Loucy (cell line): ENCODE measurements around the gene GOLGA1.

Source experiments
- H2AFZ ChIP-seq: fragments of 200-600 bp; sonication (generic); 2 replicates; pipeline ENCODE4 v1.6.0; 2016; ENCODE audit warnings: antibody characterized with exemption, mild to moderate bottlenecking, low read length, moderate library complexity
- H3F3A ChIP-seq: fragments of 200-600 bp; 2 replicates; pipeline ENCODE4 v1.6.0; 2016; ENCODE audit warnings: antibody characterized with exemption, low read depth, mild to moderate bottlenecking
- H3K27me3 ChIP-seq: fragments of 200-600 bp; sonication (generic); 2 replicates; pipeline ENCODE4 v1.6.1; 2014; ENCODE audit warnings: low read length, mild to moderate bottlenecking; ENCODE audit not compliant: insufficient read depth, poor library complexity, severe bottlenecking
- H3K36me3 ChIP-seq: fragments of 200-600 bp; sonication (generic); 2 replicates; pipeline ENCODE4 v1.6.1; 2016; ENCODE audit warnings: low read length; ENCODE audit not compliant: insufficient read depth
- H3K4me1 ChIP-seq: fragments of 200-600 bp; sonication (generic); 2 replicates; pipeline ENCODE4 v1.5.1; 2014; ENCODE audit warnings: low read length, mild to moderate bottlenecking; ENCODE audit not compliant: insufficient read depth, poor library complexity, severe bottlenecking
- H3K4me2 ChIP-seq: fragments of 200-600 bp; sonication (generic); 2 replicates; pipeline ENCODE4 v1.6.0; 2014; ENCODE audit warnings: antibody characterized with exemption, low read length, low read depth, mild to moderate bottlenecking; ENCODE audit not compliant: poor library complexity, severe bottlenecking
- H3K4me3 ChIP-seq: fragments of 200-600 bp; sonication (generic); 2 replicates; pipeline ENCODE4 v1.5.1; 2014; ENCODE audit warnings: low read length, mild to moderate bottlenecking, mixed read lengths; ENCODE audit not compliant: poor library complexity, severe bottlenecking
- H3K79me2 ChIP-seq: fragments of 200-600 bp; sonication (generic); 2 replicates; pipeline ENCODE4 v1.6.1; 2014; ENCODE audit warnings: low read length; ENCODE audit not compliant: insufficient read depth
- H3K9ac ChIP-seq: fragments of 200-600 bp; sonication (generic); 2 replicates; pipeline ENCODE4 v1.6.0; 2014; ENCODE audit warnings: mild to moderate bottlenecking, low read depth, low read length, moderate library complexity; ENCODE audit not compliant: poor library complexity, severe bottlenecking
- H3K9me2 ChIP-seq: fragments of 200-600 bp; sonication (generic); replicated peaks from 2 replicates; pipeline ENCODE4 v1.6.1; 2016; ENCODE audit warnings: low read depth, low read length, mixed read lengths
- H3K9me3 ChIP-seq: fragments of 200-600 bp; sonication (generic); 2 replicates; pipeline ENCODE4 v1.6.1; 2014; ENCODE audit warnings: mild to moderate bottlenecking, antibody characterized with exemption, low read length, low read depth; ENCODE audit not compliant: insufficient read depth
- H4K20me1 ChIP-seq: fragments of 200-600 bp; sonication (generic); 2 replicates; pipeline ENCODE4 v1.6.0; 2014; ENCODE audit warnings: antibody characterized with exemption, low read length, mild to moderate bottlenecking; ENCODE audit not compliant: insufficient read depth, poor library complexity, severe bottlenecking
- EZH2phosphoT487 ChIP-seq: fragments of 200-600 bp; IDR thresholded peaks from 2 replicates; pipeline ENCODE4 v1.6.1; 2018; ENCODE audit warnings: antibody characterized with exemption, mild to moderate bottlenecking, moderate library complexity, borderline replicate concordance
- TF ChIP-seq, protein P1 (sequence below): fragments of 200-600 bp; sonication (generic); conservative IDR thresholded peaks from 2 replicates; pipeline ENCODE4 v1.5.1; 2014; ENCODE audit warnings: mild to moderate bottlenecking, antibody characterized with exemption, low read length

Gene GOLGA1

DNA sequence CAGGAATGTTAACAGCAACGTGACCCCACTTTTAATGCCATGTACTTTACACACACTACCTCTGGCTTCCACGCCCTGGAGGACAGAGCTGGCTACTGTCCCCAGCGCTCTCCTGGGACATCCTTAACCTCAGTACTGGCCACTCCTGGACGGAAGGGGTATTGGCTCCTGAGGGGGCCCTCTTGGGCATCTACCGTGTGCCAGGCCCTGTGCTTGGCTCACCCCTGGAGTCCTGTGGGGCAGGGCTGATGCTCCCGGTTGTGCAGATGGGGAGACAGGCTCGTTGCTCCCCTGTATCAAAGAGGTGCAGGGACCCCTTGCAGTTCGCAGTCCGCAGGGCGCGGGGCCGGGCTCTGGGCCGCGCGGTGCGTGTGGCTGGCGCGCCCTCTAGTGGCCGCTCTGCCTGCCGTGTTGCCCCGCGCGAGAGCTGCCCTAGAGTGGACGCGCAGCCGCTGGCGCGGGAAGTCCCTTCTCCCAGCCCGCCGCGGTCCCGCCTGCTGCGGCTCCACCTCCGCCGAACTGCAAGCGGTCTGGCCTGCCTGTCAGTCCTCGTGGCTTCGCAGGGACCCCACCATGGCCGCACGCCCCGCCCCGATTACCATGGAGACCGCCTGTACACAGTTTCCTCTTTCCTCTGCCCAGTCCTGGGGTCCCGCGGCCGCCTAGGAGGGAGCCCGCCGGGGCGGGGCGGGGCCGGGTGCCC is 87.9 kb downstream of the GOLGA1 start, which contains the start of gene WDR38:
Gene WDR38 (plus strand): TSS at position 632 of the 703 bp plus-strand sequence. CDS start 72 bp downstream, outside the sequence.
- no peaks in the 10 kb centered on the region for H3K9me3 ChIP-seq
- H3K36me3 ChIP-seq, result peaks cover 23% of the 10 kb centered on the region; the same call in 1 of the 2 replicates
- H3F3A ChIP-seq, result peaks cover 6% of the 10 kb centered on the region; the same call in 1 of the 2 replicates
- no peak within 1 kb of the TSS for H3K9ac ChIP-seq
- peak within 1 kb of the TSS; percentile 69 for H3K4me3 ChIP-seq
- no peaks in the 10 kb centered on the region for H3K27me3 ChIP-seq
- no peaks in the 10 kb centered on the region for H3K4me1 ChIP-seq
- H2AFZ ChIP-seq, result peak within 1 kb of the TSS; percentile 90
- H3K79me2 ChIP-seq, result peaks cover 18% of the 10 kb centered on the region
- TF ChIP-seq, protein P1, sequence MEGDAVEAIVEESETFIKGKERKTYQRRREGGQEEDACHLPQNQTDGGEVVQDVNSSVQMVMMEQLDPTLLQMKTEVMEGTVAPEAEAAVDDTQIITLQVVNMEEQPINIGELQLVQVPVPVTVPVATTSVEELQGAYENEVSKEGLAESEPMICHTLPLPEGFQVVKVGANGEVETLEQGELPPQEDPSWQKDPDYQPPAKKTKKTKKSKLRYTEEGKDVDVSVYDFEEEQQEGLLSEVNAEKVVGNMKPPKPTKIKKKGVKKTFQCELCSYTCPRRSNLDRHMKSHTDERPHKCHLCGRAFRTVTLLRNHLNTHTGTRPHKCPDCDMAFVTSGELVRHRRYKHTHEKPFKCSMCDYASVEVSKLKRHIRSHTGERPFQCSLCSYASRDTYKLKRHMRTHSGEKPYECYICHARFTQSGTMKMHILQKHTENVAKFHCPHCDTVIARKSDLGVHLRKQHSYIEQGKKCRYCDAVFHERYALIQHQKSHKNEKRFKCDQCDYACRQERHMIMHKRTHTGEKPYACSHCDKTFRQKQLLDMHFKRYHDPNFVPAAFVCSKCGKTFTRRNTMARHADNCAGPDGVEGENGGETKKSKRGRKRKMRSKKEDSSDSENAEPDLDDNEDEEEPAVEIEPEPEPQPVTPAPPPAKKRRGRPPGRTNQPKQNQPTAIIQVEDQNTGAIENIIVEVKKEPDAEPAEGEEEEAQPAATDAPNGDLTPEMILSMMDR, result peak; percentile 92
- TF ChIP-seq EZH2phosphoT487, result no peak
- H3K4me2 ChIP-seq, result peak within 1 kb of the TSS; percentile 82
- H4K20me1 ChIP-seq, result peaks cover 16% of the 10 kb centered on the region
- no peaks in the 10 kb centered on the region for H3K9me2 ChIP-seq

DNA sequence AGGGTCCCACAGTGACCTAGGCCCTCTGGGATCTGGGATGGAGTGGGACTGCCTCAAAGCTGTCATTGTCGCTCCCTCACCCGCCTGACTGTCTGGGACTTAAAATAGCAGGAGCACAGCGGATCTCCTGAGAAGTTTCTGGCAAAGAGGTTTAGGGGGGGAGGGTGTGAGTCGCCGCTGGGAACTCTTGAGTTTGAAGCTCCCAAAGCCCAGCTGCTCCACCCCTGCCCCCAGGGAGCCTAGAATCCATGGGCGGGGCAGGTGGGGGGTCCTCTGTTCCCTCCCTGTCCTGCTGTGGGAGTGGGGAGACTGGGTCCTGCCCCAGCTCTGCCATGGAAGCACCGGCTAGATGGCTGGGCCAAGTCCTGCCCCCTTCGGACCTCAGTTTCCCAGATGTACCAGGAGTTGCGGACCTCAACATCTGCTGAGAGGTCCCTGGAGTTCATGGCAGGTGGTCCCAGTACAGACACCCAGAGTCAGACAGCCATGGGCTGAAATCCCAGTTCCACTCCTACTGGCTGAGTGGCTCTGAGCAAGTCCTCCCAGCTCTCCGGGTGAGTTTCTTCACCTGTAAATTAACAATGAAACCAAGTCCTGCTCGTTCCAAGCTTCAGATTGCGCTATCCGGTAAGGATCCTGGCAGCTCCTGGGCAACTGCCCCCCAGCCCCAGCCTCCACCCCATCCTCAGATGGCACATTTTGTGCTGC is 88.6 kb downstream of the GOLGA1 start:
- Histone ChIP-seq H3K9me3 (no peaks in the 10 kb centered on the region), H3K36me3 (peaks cover 16% of the 10 kb centered on the region; the same call in 1 of the 2 replicates), H3K9ac (no peak overlapping the region), H2AFZ (peak overlapping the region; percentile 90; the same call in 1 of the 2 replicates), H3K4me3 (peak overlapping the region; percentile 69), H3K9me2 (no peaks in the 10 kb centered on the region), H3K27me3 (no peaks in the 10 kb centered on the region), H3F3A (peaks cover 6% of the 10 kb centered on the region; the same call in 1 of the 2 replicates), H3K4me2 (peak overlapping the region; percentile 82), H3K4me1 (no peaks in the 10 kb centered on the region), H3K79me2 (peaks cover 11% of the 10 kb centered on the region; the same call in 1 of the 2 replicates), H4K20me1 (peaks cover 9% of the 10 kb centered on the region)
- TF ChIP-seq, protein P1, result no peak
- TF ChIP-seq EZH2phosphoT487, result no peak

DNA sequence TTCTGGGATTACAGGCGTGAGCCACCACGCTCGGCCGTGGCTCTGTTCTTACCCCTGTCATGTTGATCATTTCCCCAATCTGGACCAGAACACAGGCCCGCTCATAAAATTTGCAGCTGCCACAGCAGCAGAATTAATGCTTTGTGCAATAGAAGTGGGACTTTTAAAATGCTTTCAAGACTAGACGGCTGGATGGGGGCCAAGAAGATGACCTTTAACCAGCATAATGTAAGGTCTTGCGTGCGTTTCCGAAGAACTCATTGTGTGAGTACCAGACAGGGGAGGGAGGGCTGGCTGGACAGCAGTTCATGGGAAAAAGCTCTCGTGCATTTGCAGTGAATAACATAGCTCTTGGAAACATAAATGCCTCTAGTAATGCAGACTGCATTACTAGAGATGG is 91.1 kb downstream of the GOLGA1 start:
- no peaks in the 10 kb centered on the region for H3F3A ChIP-seq
- H3K4me3 ChIP-seq, result no peak overlapping the region
- no peaks in the 10 kb centered on the region for H3K9me2 ChIP-seq
- H3K36me3 ChIP-seq, result no peaks in the 10 kb centered on the region
- no peaks in the 10 kb centered on the region for H3K27me3 ChIP-seq
- H3K4me1 ChIP-seq, result no peaks in the 10 kb centered on the region
- no peaks in the 10 kb centered on the region for H4K20me1 ChIP-seq
- TF ChIP-seq EZH2phosphoT487, result no peak
- TF ChIP-seq, protein P1, result no peak
- H3K9me3 ChIP-seq, result no peaks in the 10 kb centered on the region
- no peaks in the 10 kb centered on the region for H3K79me2 ChIP-seq
- H3K9ac ChIP-seq, result no peak overlapping the region
- H3K4me2 ChIP-seq, result no peak overlapping the region
- no peak overlapping the region for H2AFZ ChIP-seq
